Measurements from ENCODE around the gene ADAMTS3. TPM values are rescaled to one million over a fixed set of nuclear protein-coding genes. Genes with fewer than 3 reads are reported as not detected.

Gene ADAMTS3
- total RNA-seq, 8 experiments from 2014 or later = 0.85 to 90.7 (median 5.3) TPM

- Histone ChIP-seq H3K4me3 (no peak overlapping the region), H3K27ac (no peak overlapping the region), H3K4me1 (replicated peaks in 1 of 2) (peaks cover 0 to 6% of the 10 kb centered on the region in 2 donors)
- peak in 7 of 8 experiments; percentile 52 to 99 (median 97) for ATAC-seq (replicated peaks in 6 of 8)
- WGBS, 10 experiments = 8 to 100% (median 53%) methylated on average over 1 to 6 of the region's 6 CpGs; no CpG with 5 or more reads in 2 of the 10 experiments
- in situ Hi-C loops (cut with MboI; ENCODE audit: low pct_unique_long_range_greater_than_20kb in 2 of 9, low sequenced_read_pairs in 9 of 9, unreplicated experiment in 9 of 9) = loop anchor here in 5 of 9 experiments (25.0 kb wide), 2 partner anchors 700 to 725 kb away; no protein-coding TSS in a partner anchor
Measured at GRCh38 chr4:72312032-72312650, 256.9 kb downstream of the ADAMTS3 start.

- no peak for ATAC-seq (replicated peaks in 6 of 8)
Measured at GRCh38 chr4:72311291-72311690, 257.7 kb downstream of the ADAMTS3 start.

GRCh38 chr4:72305620-72306019, 263.4 kb downstream of the ADAMTS3 start:
- no peak overlapping the region for H3K4me3 ChIP-seq
- WGBS, 10 experiments = 85 to 100% (median 96%) methylated on average over 3 to 9 of the region's 9 CpGs
- peak in 1 of 8 experiments; percentile 57 for ATAC-seq (replicated peaks in 6 of 8)
- in situ Hi-C loops (cut with MboI; ENCODE audit: low pct_unique_long_range_greater_than_20kb in 2 of 9, low sequenced_read_pairs in 9 of 9, unreplicated experiment in 9 of 9) = loop anchor here in 5 of 9 experiments (25.0 kb wide), 2 partner anchors 707 to 732 kb away; no protein-coding TSS in a partner anchor
- H3K27ac ChIP-seq = no peak overlapping the region
- no peaks in the 10 kb centered on the region for H3K4me1 ChIP-seq (replicated peaks in 1 of 2)

More at GRCh38 chr4:72311291-72311690, 257.7 kb downstream of the ADAMTS3 start:
- Histone ChIP-seq H3K27ac (no peak overlapping the region), H3K4me1 (replicated peaks in 1 of 2) (peaks cover 0 to 6% of the 10 kb centered on the region in 2 donors), H3K4me3 (no peak overlapping the region)
- in situ Hi-C loops (cut with MboI; ENCODE audit: low pct_unique_long_range_greater_than_20kb in 2 of 9, low sequenced_read_pairs in 9 of 9, unreplicated experiment in 9 of 9) = loop anchor here in 5 of 9 experiments (25.0 kb wide), 2 partner anchors 701 to 726 kb away; no protein-coding TSS in a partner anchor
- 56 to 100% (median 89%) methylated on average over 1 to 3 of the region's 3 CpGs for WGBS, 10 experiments

GRCh38 chr4:72305080-72305479, 263.9 kb downstream of the ADAMTS3 start:
- WGBS, 10 experiments = 53 to 100% (median 91%) methylated on average over 1 to 4 of the region's 4 CpGs
- Histone ChIP-seq H3K4me3 (no peak overlapping the region), H3K4me1 (replicated peaks in 1 of 2) (no peaks in the 10 kb centered on the region), H3K27ac (no peak overlapping the region)
- no peak for ATAC-seq (replicated peaks in 6 of 8)
- in situ Hi-C loops (cut with MboI; ENCODE audit: low pct_unique_long_range_greater_than_20kb in 2 of 9, low sequenced_read_pairs in 9 of 9, unreplicated experiment in 9 of 9) = loop anchor here in 5 of 9 experiments (25.0 kb wide), 2 partner anchors 707 to 732 kb away; no protein-coding TSS in a partner anchor

GRCh38 chr4:72302981-72303704, 265.9 kb downstream of the ADAMTS3 start:
- peak; percentile 53 to 89 (median 69) for ATAC-seq (replicated peaks in 6 of 8)
- in situ Hi-C loops (cut with MboI; ENCODE audit: low pct_unique_long_range_greater_than_20kb in 2 of 9, low sequenced_read_pairs in 9 of 9, unreplicated experiment in 9 of 9) = loop anchor here in 5 of 9 experiments (25.0 kb wide), 2 partner anchors 709 to 734 kb away; no protein-coding TSS in a partner anchor
- no peaks in the 10 kb centered on the region for H3K4me1 ChIP-seq (replicated peaks in 1 of 2)
- no peak overlapping the region for H3K27ac ChIP-seq
- no peak overlapping the region for H3K4me3 ChIP-seq
- 17 to 89% (median 63%) methylated on average over 1 to 4 of the region's 4 CpGs for WGBS, 10 experiments

GRCh38 chr4:72301759-72302158, 267.3 kb downstream of the ADAMTS3 start:
- no peak overlapping the region for H3K4me3 ChIP-seq
- H3K27ac ChIP-seq = no peak overlapping the region
- ATAC-seq (replicated peaks in 6 of 8) = no peak
- WGBS, 10 experiments = 86 to 100% (median 100%) methylated on average over 1 to 2 of the region's 2 CpGs
- in situ Hi-C loops (cut with MboI; ENCODE audit: low pct_unique_long_range_greater_than_20kb in 2 of 9, low sequenced_read_pairs in 9 of 9, unreplicated experiment in 9 of 9) = loop anchor here in 5 of 9 experiments (25.0 kb wide), 2 partner anchors 711 to 736 kb away; no protein-coding TSS in a partner anchor
- no peaks in the 10 kb centered on the region for H3K4me1 ChIP-seq (replicated peaks in 1 of 2)

- H3K27ac ChIP-seq = no peak overlapping the region
- no peak overlapping the region for H3K4me3 ChIP-seq
- in situ Hi-C loops (cut with MboI; ENCODE audit: low pct_unique_long_range_greater_than_20kb in 2 of 9, low sequenced_read_pairs in 9 of 9, unreplicated experiment in 9 of 9) = loop anchor here in 5 of 9 experiments (25.0 kb wide), 2 partner anchors 712 to 737 kb away; no protein-coding TSS in a partner anchor
- no peaks in the 10 kb centered on the region for H3K4me1 ChIP-seq (replicated peaks in 1 of 2)
- no peak for ATAC-seq (replicated peaks in 6 of 8)
- 91 to 100% (median 100%) methylated on average over 1 of the region's 1 CpG; no CpG with 5 or more reads in 1 of the 10 experiments for WGBS, 10 experiments
Measured at GRCh38 chr4:72300126-72300525, 268.9 kb downstream of the ADAMTS3 start.

- Histone ChIP-seq H3K27ac (no peak overlapping the region), H3K4me3 (no peak overlapping the region), H3K4me1 (replicated peaks in 1 of 2) (no peaks in the 10 kb centered on the region)
- in situ Hi-C loops (cut with MboI; ENCODE audit: low pct_unique_long_range_greater_than_20kb in 2 of 9, low sequenced_read_pairs in 9 of 9, unreplicated experiment in 9 of 9) = loop anchor here in 2 of 9 experiments (25.0 kb wide), 1 partner anchor 559 kb away; no protein-coding TSS in a partner anchor
- ATAC-seq (replicated peaks in 6 of 8) = peak; percentile 61 to 99 (median 87)
- 0 to 52% (median 35%) methylated on average over 2 to 5 of the region's 5 CpGs for WGBS, 10 experiments
Measured at GRCh38 chr4:72295966-72296557, 273.0 kb downstream of the ADAMTS3 start.

- 59 to 100% (median 94%) methylated on average over 1 to 7 of the region's 9 CpGs; no CpG with 5 or more reads in 4 of the 10 experiments for WGBS, 10 experiments
- ATAC-seq (replicated peaks in 6 of 8) = no peak
- no peak overlapping the region for H3K4me3 ChIP-seq
- H3K27ac ChIP-seq = no peak overlapping the region
- in situ Hi-C loops (cut with MboI; ENCODE audit: low pct_unique_long_range_greater_than_20kb in 2 of 9, low sequenced_read_pairs in 9 of 9, unreplicated experiment in 9 of 9) = loop anchor here in 2 of 9 experiments (25.0 kb wide), 1 partner anchor 553 kb away; no protein-coding TSS in a partner anchor
- H3K4me1 ChIP-seq (replicated peaks in 1 of 2) = no peaks in the 10 kb centered on the region
Measured at GRCh38 chr4:72290737-72291136, 278.3 kb downstream of the ADAMTS3 start.

GRCh38 chr4:72286910-72287309, 282.1 kb downstream of the ADAMTS3 start:
- no peaks in the 10 kb centered on the region for H3K4me1 ChIP-seq (replicated peaks in 1 of 2)
- H3K4me3 ChIP-seq = no peak overlapping the region
- no peak overlapping the region for H3K27ac ChIP-seq
- in situ Hi-C loops (cut with MboI; ENCODE audit: low pct_unique_long_range_greater_than_20kb in 2 of 9, low sequenced_read_pairs in 9 of 9, unreplicated experiment in 9 of 9) = loop anchor here in 2 of 9 experiments (25.0 kb wide), 1 partner anchor 550 kb away; no protein-coding TSS in a partner anchor
- WGBS, 10 experiments = 15 to 100% (median 74%) methylated on average over 1 to 2 of the region's 2 CpGs
- ATAC-seq (replicated peaks in 6 of 8) = peak in 2 of 8 experiments; percentile 67 to 69

GRCh38 chr4:72286185-72286584, 282.8 kb downstream of the ADAMTS3 start:
- 33 to 100% (median 100%) methylated on average over 1 of the region's 1 CpG; no CpG with 5 or more reads in 3 of the 10 experiments for WGBS, 10 experiments

GRCh38 chr4:72283357-72283756, 285.7 kb downstream of the ADAMTS3 start:
- Histone ChIP-seq H3K27ac (no peak overlapping the region), H3K4me3 (no peak overlapping the region), H3K4me1 (replicated peaks in 1 of 2) (no peaks in the 10 kb centered on the region)
- in situ Hi-C loops (cut with MboI; ENCODE audit: low pct_unique_long_range_greater_than_20kb in 2 of 9, low sequenced_read_pairs in 9 of 9, unreplicated experiment in 9 of 9) = loop anchor here in 2 of 9 experiments (25.0 kb wide), 1 partner anchor 546 kb away; no protein-coding TSS in a partner anchor
- WGBS, 10 experiments = 67 to 100% (median 92%) methylated on average over 1 to 3 of the region's 3 CpGs
- no peak for ATAC-seq (replicated peaks in 6 of 8)

More at GRCh38 chr4:72286185-72286584, 282.8 kb downstream of the ADAMTS3 start:
- H3K4me1 ChIP-seq (replicated peaks in 1 of 2) = no peaks in the 10 kb centered on the region
- in situ Hi-C loops (cut with MboI; ENCODE audit: low pct_unique_long_range_greater_than_20kb in 2 of 9, low sequenced_read_pairs in 9 of 9, unreplicated experiment in 9 of 9) = loop anchor here in 2 of 9 experiments (25.0 kb wide), 1 partner anchor 549 kb away; no protein-coding TSS in a partner anchor
- ATAC-seq (replicated peaks in 6 of 8) = peak in 3 of 8 experiments; percentile 47 to 68 (median 53)
- no peak overlapping the region for H3K4me3 ChIP-seq
- H3K27ac ChIP-seq = no peak overlapping the region

All from motor neuron (in vitro differentiated cells).